ENCODE data around the gene ZNF513.

- TF ChIP-seq POLR2A (IDR thresholded peaks at IDR 0.05): no peak
- no peak for TF ChIP-seq CTCF (IDR thresholded peaks at IDR 0.05)
Observed at GRCh38 chr2:27416151-27416550, 35.6 kb upstream of the ZNF513 start.
